A549 (cell line): ENCODE measurements around the gene WDFY2. TPM values are rescaled to one million over a fixed set of nuclear protein-coding genes. Genes with fewer than 3 reads are reported as not detected.

Experiments
- ATAC-seq, 2 experiments: fragments of 200-7000 bp in 1 of 2; fragments of >200 bp in 1 of 2; cut with Nextera tagmentation in 1 of 2; cut with Tn5 transposase in 1 of 2; 3 replicates each; pipeline versions ENCODE4 v1.8.0 to v1.9.1; 2018 to 2020; ENCODE audit warnings: mild to moderate bottlenecking in 1 of 2, moderate library complexity in 1 of 2
- CTCF ChIA-PET: fragments of 300-600 bp; sonication (Branson Sonifier 250); formaldehyde crosslinking; extraction: SDS; loops from one replicate; lab custom pipeline; 2021; ENCODE audit warnings: antibody characterized with exemption, inconsistent platforms; lab: Yijun Ruan, JAX
- POLR2A ChIA-PET: fragments of 350-600 bp; formaldehyde crosslinking; extraction: SDS; loops from one replicate; lab custom pipeline; 2021; ENCODE audit warnings: antibody characterized with exemption, inconsistent platforms; lab: Yijun Ruan, JAX
- DNase-seq, 2 experiments: peaks; one replicate each; pipeline versions ENCODE4 v3.0.0 to v3.0.0-alpha.2; 2011 to 2016; ENCODE audit warnings: low read depth in 1 of 2, low spot score in 1 of 2
- FAIRE-seq: peaks from 2 replicates; lab custom pipeline; 2011; peaks lifted over from hg19 to GRCh38; lab: Jason Lieb, UNC
- H3K27ac ChIP-seq, 2 experiments: fragments of >200 bp; sonication (Bioruptor Twin); formaldehyde crosslinking; 3 replicates each; pipeline ENCODE4 v1.5.1; 2016 to 2017
- H3K4me1 ChIP-seq: fragments of >200 bp; sonication (Bioruptor Twin); formaldehyde crosslinking; 3 replicates; pipeline ENCODE4 v1.6.1; 2016
- H3K4me2 ChIP-seq: fragments of >200 bp; sonication (Bioruptor Twin); formaldehyde crosslinking; 3 replicates; pipeline ENCODE4 v1.6.1; 2016
- H3K4me3 ChIP-seq: fragments of >200 bp; sonication (Bioruptor Twin); formaldehyde crosslinking; 3 replicates; pipeline ENCODE4 v1.5.1; 2016
- H3K9me3 ChIP-seq: fragments of >200 bp; sonication (Bioruptor Twin); formaldehyde crosslinking; 3 replicates; pipeline ENCODE4 v1.6.1; 2016
- CTCF ChIP-seq: fragments of >200 bp; sonication (Bioruptor Twin); formaldehyde crosslinking; IDR thresholded peaks from 3 replicates; pipeline ENCODE4 v1.5.1; 2016
- ESRRA ChIP-seq: fragments of 150-350 bp; IDR thresholded peaks from 2 replicates; pipeline ENCODE4 v1.6.1; 2014; ENCODE audit warnings: mild to moderate bottlenecking, low read length, borderline replicate concordance
- FOSL2 ChIP-seq, 2 experiments: fragments of 450-650 bp in 1 of 2; fragments of >200 bp in 1 of 2; sonication (Bioruptor Twin) in 1 of 2; formaldehyde crosslinking; IDR thresholded peaks; 2 replicates each; pipeline versions ENCODE4 v1.5.0 to v1.6.1; 2016 to 2020; ENCODE audit warnings: mild to moderate bottlenecking in 1 of 2, moderate library complexity in 1 of 2
- HDAC2 ChIP-seq: fragments of 200-600 bp; sonication (generic); IDR thresholded peaks from 2 replicates; pipeline ENCODE4 v1.6.1; 2016
- HEYL ChIP-seq: fragments of 250-450 bp; sonication (Bioruptor Pico); IDR thresholded peaks from 2 replicates; pipeline ENCODE4 v1.8.0; 2021; ENCODE audit warnings: mild to moderate bottlenecking, moderate library complexity
- HOXA7 ChIP-seq: fragments of 250-450 bp; sonication (Bioruptor Pico); IDR thresholded peaks from 2 replicates; pipeline ENCODE4 v1.5.0; 2020; ENCODE audit warnings: mild to moderate bottlenecking, moderate library complexity
- JUN ChIP-seq, 2 experiments: fragments of >200 bp; sonication (Bioruptor Twin); formaldehyde crosslinking; IDR thresholded peaks; 2 replicates in 1 of 2; 3 replicates in 1 of 2; pipeline ENCODE4 v1.6.1; 2016 to 2017
- MAX ChIP-seq: IDR thresholded peaks from 2 replicates; pipeline ENCODE4 v1.6.1; 2012
- MAZ ChIP-seq: fragments of 150-350 bp; IDR thresholded peaks from 2 replicates; pipeline ENCODE4 v1.6.1; 2014; ENCODE audit warnings: antibody characterized with exemption, low read depth, low read length, borderline replicate concordance
- MYC ChIP-seq: IDR thresholded peaks from 2 replicates; pipeline ENCODE4 v1.6.1; 2012; ENCODE audit warnings: mild to moderate bottlenecking, inconsistent platforms, low read length, improper control_type of control experiment, borderline replicate concordance
- NR3C1 ChIP-seq: fragments of >200 bp; sonication (Bioruptor Twin); formaldehyde crosslinking; IDR thresholded peaks from 3 replicates; pipeline ENCODE4 v1.6.1; 2017
- POLR2AphosphoS2 ChIP-seq: conservative IDR thresholded peaks from 2 replicates; pipeline ENCODE4 v1.6.1; 2012; ENCODE audit warnings: low read length, improper control_type of control experiment, inconsistent platforms
- RAD21 ChIP-seq, 2 experiments: fragments of >200 bp in 1 of 2; sonication (Bioruptor Twin) in 1 of 2; formaldehyde crosslinking in 1 of 2; IDR thresholded peaks in 1 of 2; conservative IDR thresholded peaks in 1 of 2; 2 replicates in 1 of 2; 3 replicates in 1 of 2; pipeline ENCODE4 v1.6.1; 2012 to 2018; ENCODE audit warnings: inconsistent platforms in 1 of 2
- RCOR1 ChIP-seq: fragments of 150-350 bp; IDR thresholded peaks from 2 replicates; pipeline ENCODE4 v1.6.1; 2014; ENCODE audit warnings: antibody characterized with exemption, low read length, low read depth
- RNF2 ChIP-seq: fragments of 200-600 bp; sonication (generic); IDR thresholded peaks from 2 replicates; pipeline ENCODE4 v1.6.1; 2016; ENCODE audit warnings: low read depth, mild to moderate bottlenecking, antibody characterized with exemption, moderate library complexity, borderline replicate concordance
- SMC3 ChIP-seq: fragments of >200 bp; sonication (Bioruptor Twin); formaldehyde crosslinking; IDR thresholded peaks from 3 replicates; pipeline ENCODE4 v1.6.1; 2018; ENCODE audit warnings: inconsistent platforms
- SREBF2 ChIP-seq: fragments of 450-650 bp; IDR thresholded peaks from 2 replicates; pipeline ENCODE4 v1.6.1; 2014; ENCODE audit warnings: mild to moderate bottlenecking, moderate library complexity
- ZFP36 ChIP-seq: fragments of 450-650 bp; IDR thresholded peaks from 2 replicates; pipeline ENCODE4 v1.6.1; 2014; ENCODE audit warnings: borderline replicate concordance; ENCODE audit not compliant: partially characterized antibody
- ZNF302 ChIP-seq: fragments of 250-450 bp; sonication (Bioruptor Pico); IDR thresholded peaks from 2 replicates; pipeline ENCODE4 v1.9.0; 2021; ENCODE audit warnings: inconsistent platforms, mild to moderate bottlenecking, moderate library complexity
- ZSCAN20 ChIP-seq: fragments of 250-450 bp; sonication (Bioruptor Pico); IDR thresholded peaks from 2 replicates; pipeline ENCODE4 v1.8.0; 2022; ENCODE audit warnings: mild to moderate bottlenecking, moderate library complexity
- WGBS: methylation state at CpG from one replicate; pipeline ENCODE4 v1.1.6; 2017; ENCODE audit errors: missing lambda C conversion rate; 5-methylcytosine and 5-hydroxymethylcytosine counted together
- polyA plus RNA-seq, 4 experiments: library from polyadenylated mRNA; depleted of rRNA in 3 of 4; stranded (reverse); fragments of >200 nt; fragmentation: RNase III in 1 of 4; extraction: RNeasy Plus Mini Kit Qiagen cat#74134 plus additional on column Dnase treatment in 1 of 4; gene quantifications; 2 replicates in 3 of 4; 3 replicates in 1 of 4; pipeline ENCODE4 v1.2.3, GENCODE V29; 2011 to 2017
- TF ChIP-seq, protein P1 (sequence below): IDR thresholded peaks from 2 replicates; pipeline ENCODE4 v1.6.1; 2012

The WDFY2 gene
- polyA plus RNA-seq, 2 of the 4 experiments (the other 2 are of a cell fraction), result 5.2 to 8.5 TPM

- Histone ChIP-seq H3K4me1 (peaks cover 16% of the 10 kb centered on the region; the same call in 1 of the 3 replicates), H3K4me3 (no peak overlapping the region), H3K27ac (no peak overlapping the region), H3K9me3 (no peaks in the 10 kb centered on the region)
- no peak for FAIRE-seq
- no peak for ATAC-seq
- CTCF ChIA-PET, result interaction anchor here (1.3 to 5.4 kb wide), 3 partner anchors 33 to 390 kb away, joined by 5 to 60 read pairs (median 7); partner anchors contain the start of genes NEK5 and TMEM272
- no peak for DNase-seq
- TF ChIP-seq FOSL2 (IDR thresholded peaks at IDR 0.05) (no peak), FOSL2 (CRISPR knock-in tag; IDR thresholded peaks at IDR 0.05) (no peak), HDAC2 (no peak), RAD21 (conservative IDR thresholded peaks at IDR 0.05 in 1 of 2, IDR thresholded peaks at IDR 0.05 in 1 of 2) (no peak), ZNF302 (CRISPR knock-in tag) (no peak), MYC (no peak), MAX (no peak), POLR2AphosphoS2 (no peak), MAZ (no peak), RNF2 (no peak), ZSCAN20 (no peak), SMC3 (no peak), HOXA7 (CRISPR knock-in tag) (no peak), RCOR1 (no peak), ZFP36 (no peak), HEYL (CRISPR knock-in tag) (no peak)
- TF ChIP-seq, protein P1, sequence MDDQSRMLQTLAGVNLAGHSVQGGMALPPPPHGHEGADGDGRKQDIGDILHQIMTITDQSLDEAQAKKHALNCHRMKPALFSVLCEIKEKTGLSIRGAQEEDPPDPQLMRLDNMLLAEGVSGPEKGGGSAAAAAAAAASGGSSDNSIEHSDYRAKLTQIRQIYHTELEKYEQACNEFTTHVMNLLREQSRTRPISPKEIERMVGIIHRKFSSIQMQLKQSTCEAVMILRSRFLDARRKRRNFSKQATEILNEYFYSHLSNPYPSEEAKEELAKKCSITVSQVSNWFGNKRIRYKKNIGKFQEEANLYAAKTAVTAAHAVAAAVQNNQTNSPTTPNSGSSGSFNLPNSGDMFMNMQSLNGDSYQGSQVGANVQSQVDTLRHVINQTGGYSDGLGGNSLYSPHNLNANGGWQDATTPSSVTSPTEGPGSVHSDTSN, result no peak
- TF ChIP-seq, all 56 proteins: peak for 0
- POLR2A ChIA-PET, result no interaction called here
- no peak overlapping the region for H3K4me2 ChIP-seq
- 8% methylated on average over 1 of the region's 4 CpGs for WGBS
These were observed 227.7 kb downstream of the WDFY2 start for GRCh38 chr13:51811920-51812451.

DNA sequence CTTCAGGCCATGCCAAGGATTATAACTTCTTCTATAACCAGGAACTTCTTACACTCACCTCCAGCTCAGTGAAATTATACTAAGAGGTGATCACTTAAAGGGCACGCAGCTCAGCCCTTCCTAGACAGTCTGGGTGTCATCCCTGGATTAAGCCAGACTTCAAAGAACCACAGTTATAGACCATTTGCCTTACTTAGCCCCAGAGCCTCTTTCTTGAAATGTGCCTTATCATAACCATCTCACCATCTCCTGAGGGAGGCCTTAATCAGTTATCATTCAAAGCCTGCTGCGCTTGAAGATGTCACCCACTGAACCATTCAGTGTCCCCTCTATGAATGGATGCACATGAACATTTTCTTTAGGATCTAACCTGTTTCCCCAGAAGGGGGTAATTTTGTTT is 229.8 kb downstream of the WDFY2 start:
- ATAC-seq (no peak), FAIRE-seq (no peak)
- 79% methylated on average over 2 of the region's 2 CpGs for WGBS

GRCh38 chr13:51814825-51815650 is 230.8 kb downstream of the WDFY2 start:
- peak overlapping the region; percentile 70 for H3K4me2 ChIP-seq
- DNase-seq (peak; percentile 45 to 60), ATAC-seq (peak; percentile 67 to 91; a peak in 5 of 6 replicates), FAIRE-seq (no peak)
- peaks cover 17% of the 10 kb centered on the region; the same call in 1 of the 3 replicates for H3K4me1 ChIP-seq
- H3K27ac ChIP-seq, result peak overlapping the region; percentile 34 to 51; a peak in 1 of 6 replicates
- POLR2A ChIA-PET, result interaction anchor here (0.6 kb wide), 3 partner anchors 362 to 394 kb away, joined by 3 to 6 read pairs (median 3); no protein-coding TSS in a partner anchor
- WGBS, result 16% methylated on average over 13 of the region's 13 CpGs
- H3K4me3 ChIP-seq, result peak overlapping the region; percentile 8; the same call in 1 of the 3 replicates
- H3K9me3 ChIP-seq, result no peaks in the 10 kb centered on the region
- TF ChIP-seq JUN (IDR thresholded peaks at IDR 0.05) (no peak), SMC3 (peak; percentile 73; the same call in 2 of the 3 replicates), RAD21 (conservative IDR thresholded peaks at IDR 0.05 in 1 of 2, IDR thresholded peaks at IDR 0.05 in 1 of 2) (peak; percentile 68), CTCF (peak; percentile 70), ZNF302 (CRISPR knock-in tag) (no peak)
- CTCF ChIA-PET, result interaction anchor here (0.6 to 5.4 kb wide), 38 partner anchors 8 to 689 kb away, joined by 3 to 60 read pairs (median 4); partner anchors contain the start of gene NEK5

More for the DNA sequence above, 229.8 kb downstream of the WDFY2 start:
- Histone ChIP-seq H3K4me1 (peaks cover 17% of the 10 kb centered on the region; the same call in 1 of the 3 replicates), H3K27ac (no peak overlapping the region), H3K9me3 (no peaks in the 10 kb centered on the region), H3K4me2 (no peak overlapping the region), H3K4me3 (no peak overlapping the region)
- no peak for DNase-seq
- POLR2A ChIA-PET, result interaction anchor here (0.6 kb wide), 1 partner anchor 361 kb away, joined by 3 read pairs; no protein-coding TSS in a partner anchor
- CTCF ChIA-PET, result interaction anchor here (0.6 to 5.4 kb wide), 20 partner anchors 9 to 389 kb away, joined by 3 to 60 read pairs (median 4); partner anchors contain the start of gene NEK5
- TF ChIP-seq NR3C1, result no peak
- no peak for TF ChIP-seq SREBF2
- TF ChIP-seq JUN (IDR thresholded peaks at IDR 0.05), result no peak
- no peak for TF ChIP-seq ESRRA
